Measurements from ENCODE around the gene MTA1.

Gene MTA1

DNA sequence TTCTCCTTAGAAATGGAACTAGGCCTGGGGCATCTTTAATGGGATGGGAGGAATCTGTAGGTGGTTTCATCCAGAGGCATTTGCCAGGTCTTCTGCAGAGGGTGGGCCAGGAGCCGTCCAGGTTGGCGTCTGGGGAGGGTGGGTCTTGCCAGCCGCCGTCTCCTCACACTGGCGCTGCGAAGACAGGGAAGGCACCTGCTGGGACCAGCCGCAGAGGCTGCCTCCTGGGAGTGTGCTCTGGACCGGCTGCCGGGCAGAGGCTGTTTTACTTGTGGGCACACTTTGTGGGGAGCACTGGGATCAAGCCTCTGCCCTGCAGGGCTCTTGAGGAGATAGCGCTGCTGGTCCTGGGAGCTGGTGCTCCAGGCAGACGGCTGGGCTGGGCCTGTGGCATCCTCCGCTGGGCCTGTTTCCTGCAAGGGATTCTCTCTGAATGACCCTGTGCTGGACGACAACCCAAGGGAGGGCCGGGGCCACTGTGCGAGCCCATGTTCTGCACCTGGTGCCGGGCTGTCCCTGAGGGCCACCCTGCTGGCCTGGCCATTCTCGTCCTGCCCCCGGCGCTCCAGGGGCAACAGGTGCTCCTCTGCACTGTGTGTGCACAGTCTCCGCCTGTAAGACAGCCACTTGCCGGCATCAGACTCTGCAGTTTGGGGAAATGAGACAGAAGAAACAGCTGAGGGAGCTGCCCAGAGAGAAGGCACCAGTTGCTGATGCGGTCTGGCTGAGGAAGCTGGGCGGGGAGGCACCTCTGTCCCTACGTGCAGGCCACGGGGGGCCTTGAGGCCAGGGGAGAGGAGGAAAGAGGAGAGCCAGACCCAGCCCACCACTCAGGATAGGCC, 31.3 kb upstream of the MTA1 start:
- DNase-seq: no peak

DNA sequence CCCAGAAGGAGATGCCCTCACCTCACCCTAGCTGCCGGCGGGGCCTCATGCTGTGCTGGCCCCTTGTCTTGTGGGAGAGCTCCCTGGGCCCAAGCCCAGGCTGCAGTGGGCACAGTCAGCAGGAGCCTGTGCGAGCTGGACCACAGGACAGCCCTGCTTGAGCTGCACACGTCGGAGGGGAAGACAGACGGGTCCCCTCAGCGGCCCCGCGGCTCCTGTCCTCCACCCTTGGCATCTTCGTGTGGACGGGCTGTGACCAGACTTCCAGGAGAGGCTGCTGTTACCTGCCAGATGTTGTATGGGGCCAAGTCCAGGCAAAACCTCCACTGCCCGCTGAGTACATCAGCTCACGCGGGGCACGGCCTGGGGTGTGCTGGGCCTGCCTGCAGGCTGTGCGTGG, 30.7 kb upstream of the MTA1 start:
- no peak for DNase-seq

DNA sequence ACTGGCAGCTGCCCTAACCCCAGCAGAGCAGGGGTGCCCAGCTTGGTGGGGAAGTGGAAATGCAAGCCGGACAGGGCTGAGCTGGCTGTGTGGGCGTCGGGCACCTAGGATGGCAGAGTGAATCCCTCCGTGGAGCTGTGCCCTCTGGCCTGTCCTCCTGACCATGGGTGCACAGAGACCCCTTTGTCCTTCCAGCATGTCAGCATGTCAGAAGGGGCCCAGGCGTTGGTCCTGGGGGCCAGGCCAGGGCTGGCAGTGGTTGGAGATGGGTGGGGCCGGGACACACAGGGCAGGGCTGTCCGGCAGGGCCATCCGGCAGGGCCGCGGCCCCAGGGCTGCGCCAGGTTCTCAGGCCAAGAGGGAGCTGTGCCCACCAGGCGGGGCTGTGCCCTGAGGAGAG, 30.1 kb upstream of the MTA1 start:
- no peak for DNase-seq

DNA sequence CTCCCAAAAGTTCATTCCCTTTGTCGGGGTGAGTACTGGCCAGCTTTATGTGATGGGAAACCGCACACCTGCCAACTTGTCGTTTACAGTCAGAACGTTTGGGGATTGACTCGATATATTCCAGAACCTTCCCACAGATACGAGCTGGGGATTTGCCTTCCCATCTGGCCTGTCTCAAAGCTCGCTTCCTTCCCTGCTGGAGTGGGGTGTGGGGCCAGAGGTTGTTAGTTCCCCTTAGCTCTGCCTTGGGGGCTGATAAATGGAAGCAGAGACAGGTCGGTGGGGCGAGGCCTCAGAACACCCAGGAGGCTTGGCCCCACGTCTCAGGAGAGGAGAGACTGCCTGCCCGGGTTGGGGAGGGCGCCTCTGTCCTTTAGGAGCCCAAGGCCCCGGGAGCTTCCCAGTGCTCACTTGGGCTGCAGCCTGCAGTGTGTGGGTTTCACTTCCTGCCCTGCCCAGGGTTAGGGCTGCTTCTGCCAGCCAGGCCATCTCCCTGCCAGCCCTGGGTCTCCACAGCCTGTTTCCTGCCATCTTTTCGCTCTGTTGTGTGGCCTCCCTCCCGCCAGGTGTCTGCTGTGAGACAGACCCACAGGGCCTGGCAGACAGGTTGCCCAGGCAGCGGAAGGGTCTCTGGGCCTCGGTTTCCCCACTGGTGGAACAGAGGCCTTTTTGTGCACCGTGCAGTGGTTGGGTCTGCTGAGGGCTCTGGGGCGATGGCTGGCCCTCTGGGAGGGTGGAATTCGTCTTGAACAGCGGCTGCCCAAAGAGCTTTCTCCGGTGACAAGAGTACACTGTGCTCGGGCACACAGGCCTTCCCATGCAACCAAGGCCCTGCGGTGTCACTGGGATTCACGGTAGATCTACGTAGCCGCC, 29.4 kb upstream of the MTA1 start:
- no peak for DNase-seq

DNA sequence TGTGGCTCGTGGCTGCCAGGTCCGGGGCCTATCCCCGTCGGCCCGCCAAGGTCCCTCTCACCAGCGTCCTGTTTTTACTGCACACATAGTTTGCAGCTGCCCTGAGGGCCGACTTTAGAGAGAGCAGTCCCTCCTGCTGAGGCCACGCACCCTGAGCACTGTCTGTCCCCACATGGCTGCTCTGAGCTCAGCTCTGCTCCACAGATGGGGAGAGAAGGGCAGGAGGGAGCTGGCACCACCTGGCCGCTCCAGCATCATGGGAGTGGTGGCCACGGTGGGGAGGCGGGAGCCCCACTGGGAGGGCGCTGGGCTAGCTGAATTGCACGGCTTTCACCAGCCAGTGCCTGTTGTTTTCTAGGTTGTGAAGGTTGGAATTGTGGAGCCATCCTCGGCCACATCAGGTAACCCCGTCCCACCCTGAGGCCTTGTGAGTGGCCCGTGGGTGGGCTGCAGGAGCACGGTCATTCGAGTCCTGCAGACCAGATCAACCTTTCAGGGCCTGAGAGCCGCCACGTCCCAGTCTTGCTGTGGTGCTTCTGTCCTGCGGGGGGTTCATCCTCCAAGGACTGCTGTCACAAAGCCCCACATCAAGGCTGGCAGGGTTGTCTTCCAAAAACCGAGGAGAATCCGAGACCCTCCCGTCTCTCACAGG, 28.7 kb upstream of the MTA1 start:
- DNase-seq: no peak

DNA sequence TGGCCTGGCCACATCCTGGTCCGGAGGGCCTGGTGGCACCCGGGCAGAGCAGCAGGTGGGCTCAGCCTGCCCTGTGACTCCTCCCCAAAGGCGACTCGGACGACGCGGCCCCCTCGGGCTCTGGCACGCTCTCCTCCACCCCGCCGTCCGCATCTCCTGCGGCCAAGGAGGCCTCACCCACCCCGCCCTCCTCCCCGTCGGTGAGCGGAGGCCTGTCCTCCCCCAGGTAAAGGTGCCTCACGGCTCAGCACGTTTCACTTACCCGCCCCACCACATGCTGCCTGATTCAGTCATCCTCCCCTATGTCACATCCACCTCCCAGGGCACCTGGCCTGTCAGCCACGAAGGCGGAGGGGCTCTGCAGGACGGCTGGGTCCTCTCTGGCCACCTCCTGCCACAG, 28.1 kb upstream of the MTA1 start:
- no peak for DNase-seq

DNA sequence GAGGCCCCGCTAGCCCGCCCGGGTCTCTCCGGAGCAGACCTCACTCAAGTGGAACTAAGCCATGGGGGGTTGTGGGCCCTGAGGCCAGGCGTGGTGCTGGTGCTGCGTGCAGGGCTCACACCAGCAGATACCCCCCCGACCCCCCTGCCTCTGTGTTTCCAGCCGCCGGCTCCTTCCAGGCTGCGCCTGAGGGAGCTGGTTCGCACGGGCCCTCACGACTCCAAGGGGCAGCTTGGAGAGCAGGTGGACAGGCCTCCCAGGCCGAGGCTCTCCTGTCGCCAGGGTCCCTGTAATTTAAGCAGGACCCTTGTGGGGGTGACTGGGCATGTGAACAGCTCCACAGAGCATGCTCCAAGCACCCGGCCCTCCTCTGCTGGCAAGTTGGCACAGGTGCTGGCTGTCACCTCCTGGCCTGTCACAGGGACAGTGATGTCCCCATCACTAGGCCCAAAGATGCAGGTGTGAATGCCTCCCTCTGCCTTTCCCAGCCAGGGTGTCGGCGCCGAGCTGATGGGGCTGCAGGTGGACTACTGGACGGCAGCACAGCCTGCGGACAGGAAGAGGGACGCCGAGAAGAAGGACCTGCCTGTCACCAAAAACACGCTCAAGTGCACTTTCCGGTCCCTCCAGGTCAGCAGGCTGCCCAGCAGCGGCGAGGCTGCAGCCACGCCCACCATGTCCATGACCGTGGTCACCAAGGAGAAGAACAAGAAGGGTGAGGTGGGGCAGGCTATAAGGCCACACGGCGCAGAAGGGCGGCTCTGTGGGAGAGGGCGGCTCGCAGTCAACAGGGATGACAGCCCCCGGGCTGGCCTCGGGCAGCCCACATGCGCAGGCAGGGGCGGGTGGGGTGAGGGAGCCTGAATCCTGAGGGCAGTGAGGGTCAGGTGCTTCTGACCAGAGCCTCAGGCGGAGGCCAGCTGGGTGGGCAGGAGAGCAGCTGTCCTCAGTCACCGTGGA, 27.2 kb upstream of the MTA1 start:
- DNase-seq: no peak

DNA sequence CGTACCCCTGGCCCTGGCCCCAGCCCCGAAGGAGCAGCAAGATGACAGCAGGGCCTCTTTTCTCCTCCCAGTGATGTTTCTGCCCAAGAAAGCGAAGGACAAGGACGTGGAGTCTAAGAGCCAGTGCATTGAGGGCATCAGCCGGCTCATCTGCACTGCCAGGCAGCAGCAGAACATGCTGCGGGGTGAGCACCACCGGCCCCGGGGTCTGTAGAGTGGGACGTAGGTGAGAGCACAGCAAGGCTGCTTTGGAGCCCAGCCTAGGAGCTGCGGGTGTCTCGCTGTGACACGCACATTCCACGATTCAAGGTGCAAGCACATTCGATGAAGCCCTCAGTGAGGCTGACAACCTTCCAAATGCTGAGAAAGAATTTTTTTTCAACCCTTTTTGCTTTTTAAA, 26.5 kb upstream of the MTA1 start:
- no peak for DNase-seq

DNA sequence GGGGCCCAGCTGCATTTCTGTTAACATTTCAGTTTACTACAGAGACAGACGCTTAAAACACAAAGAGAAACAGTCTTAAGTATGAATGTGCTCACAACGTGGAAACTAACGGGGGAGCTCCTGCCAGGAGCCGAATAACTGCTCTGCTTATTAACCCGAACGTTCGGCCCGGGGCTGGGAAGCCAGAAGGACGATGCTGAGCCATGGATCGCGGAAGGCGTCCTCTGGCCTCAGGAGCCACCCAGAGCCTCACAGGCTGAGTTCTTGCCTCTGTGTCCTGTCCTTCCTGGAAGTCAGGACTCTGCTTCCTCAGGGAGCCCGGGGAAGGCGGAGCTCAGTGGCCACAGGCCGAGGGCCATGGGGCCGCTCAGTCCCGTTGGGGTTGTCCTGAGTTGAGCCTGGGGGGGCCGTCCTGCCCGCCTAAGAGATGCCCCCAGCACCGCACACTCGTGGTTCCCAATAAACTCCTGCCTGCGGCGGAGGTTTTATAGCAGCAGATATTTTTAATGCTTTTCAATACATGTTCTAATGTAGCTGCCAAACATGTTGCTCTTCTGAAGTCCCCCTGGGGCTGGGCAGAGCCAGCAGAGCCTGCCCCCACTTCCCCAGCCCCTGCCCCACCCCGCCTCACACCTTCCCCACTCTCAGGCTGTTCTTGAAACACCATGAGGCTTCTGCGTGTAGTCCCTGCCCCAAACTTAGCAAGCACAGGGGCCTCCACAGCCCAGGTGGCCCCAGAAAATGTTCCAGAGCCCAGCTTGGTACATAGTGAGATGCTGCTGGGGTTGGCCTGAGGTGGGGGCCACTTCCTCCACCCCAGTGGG, 24.7 kb upstream of the MTA1 start:
- no peak for DNase-seq

DNA sequence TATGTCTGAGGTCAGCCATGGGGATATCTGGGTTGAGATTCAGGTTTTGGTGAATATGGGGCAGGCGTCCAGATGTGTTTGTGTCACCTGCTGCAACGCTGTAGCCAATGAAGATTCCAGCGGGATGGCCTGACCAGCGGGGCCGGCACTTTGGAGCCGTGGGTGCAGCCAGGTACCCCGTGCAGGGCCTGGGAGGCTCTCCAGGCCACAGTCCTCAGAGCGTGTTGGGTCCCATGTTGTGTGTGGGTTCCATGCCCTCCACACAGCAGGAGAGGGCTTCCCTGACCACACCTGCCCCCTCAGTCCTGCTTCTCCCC, 24.1 kb upstream of the MTA1 start:
- no peak for DNase-seq

DNA sequence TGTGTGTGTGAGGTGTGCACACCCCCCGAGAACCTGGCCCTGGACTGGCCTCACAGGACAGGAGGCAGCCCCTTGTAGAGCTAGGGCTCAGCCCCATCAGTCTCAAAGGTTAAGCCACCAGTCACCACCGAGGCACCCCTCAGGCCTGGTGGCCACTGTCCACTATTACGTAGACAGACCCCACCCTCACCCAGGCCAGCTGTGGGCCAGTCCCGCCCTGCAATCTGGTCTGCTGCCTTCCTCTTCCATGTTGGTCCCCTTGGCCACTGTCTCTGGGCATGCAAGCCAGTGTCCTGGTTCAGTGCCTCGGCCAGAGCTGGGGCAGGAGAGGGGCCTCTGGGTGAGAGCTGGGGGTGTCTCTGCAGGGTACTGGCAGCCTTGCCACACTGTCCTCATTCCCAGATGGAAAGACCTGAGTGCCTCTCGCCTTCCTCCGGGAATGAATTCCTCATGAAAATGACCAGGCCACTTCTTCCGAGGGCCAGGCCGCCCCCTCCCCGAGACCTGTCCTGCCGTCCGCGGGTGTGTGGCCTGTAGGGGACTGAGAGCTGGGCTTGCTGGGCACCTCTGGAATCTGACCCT, 22.2 kb upstream of the MTA1 start:
- no peak for DNase-seq

DNA sequence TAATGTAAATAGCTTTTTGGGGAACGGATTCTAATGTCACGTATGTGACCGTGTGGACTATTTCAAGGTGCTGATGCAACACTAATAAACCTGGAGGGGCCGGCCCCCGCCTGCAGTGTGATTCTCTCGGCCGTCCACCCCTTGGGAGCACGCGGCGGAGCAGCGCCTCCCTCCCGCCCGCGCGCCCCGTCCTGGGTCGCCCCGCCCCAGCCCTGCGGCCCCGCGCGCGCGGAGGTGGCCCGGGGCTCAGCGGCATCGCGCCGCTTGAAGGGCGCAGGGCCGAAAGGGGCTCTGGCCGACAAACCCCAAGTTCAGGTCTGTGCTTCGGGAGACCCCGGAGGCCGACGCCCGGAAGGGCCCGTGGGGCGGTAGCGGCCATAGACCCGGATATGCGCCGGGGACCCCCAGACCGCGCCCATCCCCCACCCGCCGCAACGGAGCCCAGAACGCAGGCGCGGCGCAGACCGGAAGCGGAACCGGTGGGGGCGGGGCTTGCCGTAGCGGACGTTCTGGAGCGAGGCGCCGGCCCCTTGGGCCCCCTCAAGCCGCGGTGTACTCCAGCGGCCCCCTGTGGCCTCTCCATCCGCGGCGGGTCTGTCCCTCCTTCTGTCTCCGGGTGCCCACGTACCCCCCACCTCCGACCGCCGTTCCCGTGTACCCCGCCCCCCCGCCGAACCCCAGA, 21.4 kb upstream of the MTA1 start, which contains the start of gene TEX22:
TEX22 (plus strand) TSS at position 495 of the 682 bp plus-strand sequence. CDS start 803 bp downstream, outside the sequence.
- DNase-seq: peak; percentile 94

DNA sequence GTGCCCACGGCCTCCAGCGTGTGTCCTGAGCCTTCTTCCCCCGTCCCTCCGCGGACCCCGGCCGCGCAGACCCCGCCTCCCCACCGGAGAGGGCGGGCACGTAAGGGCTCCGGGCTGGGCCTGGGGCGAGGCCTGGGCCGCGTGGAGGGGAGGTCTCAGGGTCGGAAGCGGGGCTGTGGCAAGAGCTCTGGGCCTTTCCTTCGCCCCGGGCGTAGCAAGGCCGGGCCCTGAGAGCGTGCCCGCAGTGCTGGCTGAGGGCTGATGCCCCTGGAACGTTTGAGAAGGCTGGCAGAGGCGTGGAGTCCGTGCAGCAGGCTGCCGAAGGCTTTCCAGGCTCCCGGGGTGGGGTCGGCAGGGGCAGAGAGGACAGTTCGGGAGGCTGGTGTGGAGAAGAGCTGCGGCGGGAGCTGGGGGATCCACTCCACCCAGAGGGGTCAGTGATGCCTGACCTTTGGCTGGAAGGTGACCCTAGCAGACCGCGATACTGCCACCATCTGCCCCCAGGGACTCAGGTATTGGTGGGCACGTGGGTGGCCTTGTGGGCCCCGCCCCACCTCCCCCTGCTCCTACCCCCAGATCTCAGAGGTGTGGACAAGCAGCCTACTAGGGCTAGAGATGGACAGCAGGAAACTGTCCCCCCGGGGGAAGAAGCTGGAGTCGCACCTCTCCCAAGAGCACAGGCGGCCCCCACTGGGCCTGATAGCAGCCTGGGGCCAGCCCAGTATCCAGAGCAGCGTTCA, 20.7 kb upstream of the MTA1 start:
- DNase-seq: no peak

DNA sequence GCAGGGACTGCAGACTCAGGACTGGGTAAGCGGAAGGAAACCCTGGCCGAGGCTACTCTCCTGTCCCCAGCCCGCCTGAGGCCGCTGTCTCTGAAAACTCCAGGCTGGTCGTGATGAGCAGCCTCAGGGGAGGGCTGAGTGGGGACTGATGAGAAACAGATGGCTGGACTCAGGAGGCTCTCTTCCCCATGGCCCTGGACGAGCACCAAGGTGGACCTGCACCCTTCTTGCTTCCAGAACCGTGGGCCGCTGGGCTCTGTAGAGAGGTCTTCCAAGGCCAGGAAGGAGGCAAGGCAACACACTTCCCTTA, 20.2 kb upstream of the MTA1 start:
- DNase-seq: no peak

DNA sequence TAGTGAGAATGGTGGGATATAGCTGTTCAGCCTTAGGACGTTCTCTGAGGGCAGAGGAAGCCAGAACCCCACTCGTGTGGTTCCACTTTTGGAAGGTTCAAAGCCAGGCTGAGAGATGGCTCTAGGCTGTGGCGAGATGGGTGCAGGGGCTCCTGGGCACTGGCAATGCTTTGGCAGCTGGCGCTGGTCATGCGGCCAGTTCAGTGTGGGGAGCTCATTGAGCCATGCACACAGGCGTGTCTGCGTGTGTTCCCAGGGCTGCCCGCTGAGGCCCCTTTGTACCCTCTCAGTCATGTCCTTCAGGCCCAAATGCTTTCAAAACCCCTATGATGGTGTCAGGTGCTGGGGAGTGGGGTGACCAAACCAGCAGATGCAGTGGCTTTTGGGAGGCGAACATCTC, 19.6 kb upstream of the MTA1 start:
- no peak for DNase-seq

DNA sequence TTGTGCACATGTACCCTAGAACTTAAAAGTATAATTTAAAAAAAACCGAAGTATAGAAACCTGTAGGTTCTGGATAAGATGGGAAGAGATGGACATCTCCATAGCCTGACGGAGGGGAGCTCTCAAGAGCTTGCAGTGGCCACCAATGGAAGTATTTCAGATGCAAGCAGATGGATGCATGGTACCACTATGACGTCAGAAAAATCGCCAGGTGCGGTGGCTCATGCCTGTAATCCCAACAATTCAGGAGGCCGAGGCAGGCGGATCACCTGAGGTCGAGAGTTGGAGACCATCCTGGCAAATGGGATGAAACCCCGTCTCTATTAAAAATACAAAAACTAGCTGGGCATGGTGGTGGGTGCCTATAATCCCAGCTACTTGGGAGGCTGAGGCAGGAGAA, 17.9 kb upstream of the MTA1 start:
- no peak for DNase-seq

DNA sequence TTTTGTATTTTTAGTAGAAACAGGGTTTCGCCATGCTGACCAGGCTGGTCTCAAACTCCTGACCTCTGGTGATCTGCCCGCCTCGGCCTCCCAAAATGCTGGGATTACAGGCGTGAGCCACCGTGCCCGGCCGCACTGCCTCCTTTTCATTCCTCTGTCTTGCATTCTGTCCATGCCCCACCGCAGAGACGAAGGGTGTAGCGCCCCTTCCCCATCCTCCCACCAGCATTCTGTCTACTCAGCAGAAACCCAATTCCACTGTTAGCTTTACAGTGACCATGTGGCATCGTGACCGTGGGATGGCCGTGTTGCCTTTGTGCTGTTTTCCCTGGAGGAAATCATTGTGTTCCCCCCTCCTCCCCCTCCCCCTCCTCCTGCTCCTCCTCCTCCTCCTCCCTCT, 11.0 kb upstream of the MTA1 start:
- DNase-seq: no peak

DNA sequence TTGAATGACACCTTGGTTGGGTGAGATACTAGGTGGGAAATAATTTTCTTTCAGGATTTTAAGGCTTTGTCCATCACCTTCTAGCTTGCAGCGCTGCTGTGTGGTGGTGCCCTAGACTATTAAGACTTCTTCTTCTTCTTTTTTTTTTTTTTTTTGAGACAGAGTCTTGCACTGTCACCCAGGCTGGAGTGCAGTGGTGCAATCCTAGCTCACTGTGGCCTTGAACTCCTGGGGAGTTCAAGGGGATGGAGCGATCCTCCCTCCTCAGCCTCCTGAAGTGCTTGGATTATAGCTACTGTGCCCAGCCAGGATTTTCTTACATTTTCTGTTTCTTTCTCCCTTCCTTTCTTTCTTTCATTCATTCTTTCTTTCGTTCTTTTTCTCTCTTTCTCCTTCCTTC, 10.3 kb upstream of the MTA1 start:
- DNase-seq: no peak

DNA sequence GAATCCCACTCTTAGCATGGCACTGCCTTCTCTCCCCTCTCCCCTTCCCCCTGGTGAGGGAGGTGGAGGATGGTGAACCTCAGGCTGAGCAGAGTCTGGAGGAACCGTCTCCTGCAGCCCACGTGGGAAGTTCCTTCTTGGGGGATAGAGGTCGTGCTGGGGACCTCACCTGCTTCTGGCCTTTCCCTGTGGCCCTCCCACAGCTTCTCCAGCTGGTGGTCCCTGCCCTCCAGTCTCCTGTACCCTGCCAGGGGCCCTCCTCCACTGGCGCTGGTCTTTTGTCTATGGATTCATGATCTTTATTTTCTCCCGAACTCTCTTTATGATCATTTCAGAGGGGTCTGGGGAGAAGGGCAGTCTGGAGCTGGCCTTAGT, 9.0 kb upstream of the MTA1 start:
- no peak for DNase-seq

Data from DMS79 treated with DMSO at 0.1 percent for 48 hours (cell line).